ENCODE results near the gene ATP8B4. TPM values are rescaled to one million over a fixed set of nuclear protein-coding genes. Genes with fewer than 3 reads are reported as not detected.
"Not testable (repeated sequence)": the region's sequence is repeated elsewhere in the genome, so short reads cannot be mapped to it uniquely, and the experiment has no call there.

The ATP8B4 gene
- total RNA-seq, 6 donors from 2014 or later, result 2.2 to 9.4 (median 5.4) TPM

- H3K36me3 ChIP-seq, result no peaks in the 10 kb centered on the region
- no peak for ATAC-seq (ENCODE audit: low FRiP score in 2 of 2)
- H3K27ac ChIP-seq, result no peak overlapping the region
- H3K4me3 ChIP-seq, result no peak overlapping the region
- H3K9me3 ChIP-seq, result no peaks in the 10 kb centered on the region
- no peak for DNase-seq
- 50 to 58% methylated on average over 1 of the region's 1 CpG for WGBS, 2 donors
- no peaks in the 10 kb centered on the region for H3K4me1 ChIP-seq
- H3K27me3 ChIP-seq, result no peaks in the 10 kb centered on the region
- TF ChIP-seq CTCF (IDR thresholded peaks at IDR 0.05), result no peak
- TF ChIP-seq EP300 (IDR thresholded peaks at IDR 0.05), result no peak
- no peak for TF ChIP-seq POLR2AphosphoS5 (IDR thresholded peaks at IDR 0.05)
- no peak for TF ChIP-seq POLR2A (IDR thresholded peaks at IDR 0.05)
These were observed 141.7 kb downstream of the ATP8B4 start for GRCh38 chr15:49977306-49977705.

GRCh38 chr15:49964551-49964950 lies 154.5 kb downstream of the ATP8B4 start:
- no peaks in the 10 kb centered on the region for H3K4me1 ChIP-seq
- DNase-seq (no peak), ATAC-seq (ENCODE audit: low FRiP score in 2 of 2) (no peak)
- no peak overlapping the region for H3K4me3 ChIP-seq
- no peaks in the 10 kb centered on the region for H3K27me3 ChIP-seq
- H3K27ac ChIP-seq, result no peak overlapping the region
- TF ChIP-seq POLR2AphosphoS5 (IDR thresholded peaks at IDR 0.05), result no peak
- no peak for TF ChIP-seq CTCF (IDR thresholded peaks at IDR 0.05)
- TF ChIP-seq POLR2A (IDR thresholded peaks at IDR 0.05), result no peak
- TF ChIP-seq EP300 (IDR thresholded peaks at IDR 0.05), result no peak
- peaks cover 0 to 2% (median 0%) of the 10 kb centered on the region in 4 donors for H3K9me3 ChIP-seq
- 86 to 88% methylated on average over 1 of the region's 1 CpG for WGBS, 2 donors
- H3K36me3 ChIP-seq, result no peaks in the 10 kb centered on the region

- Histone ChIP-seq H3K27me3 (no peaks in the 10 kb centered on the region), H3K9me3 (peaks cover 0 to 7% (median 0%) of the 10 kb centered on the region in 4 donors), H3K36me3 (no peaks in the 10 kb centered on the region), H3K4me3 (no peak overlapping the region), H3K4me1 (no peaks in the 10 kb centered on the region), H3K27ac (no peak overlapping the region)
- no peak for TF ChIP-seq CTCF (IDR thresholded peaks at IDR 0.05)
- no peak for TF ChIP-seq POLR2AphosphoS5 (IDR thresholded peaks at IDR 0.05)
- no peak for TF ChIP-seq EP300 (IDR thresholded peaks at IDR 0.05)
- TF ChIP-seq POLR2A (IDR thresholded peaks at IDR 0.05), result no peak
- no peak for DNase-seq
- ATAC-seq (ENCODE audit: low FRiP score in 2 of 2), result no peak
These were observed 155.0 kb downstream of the ATP8B4 start for GRCh38 chr15:49964061-49964460.

GRCh38 chr15:49963033-49963772 lies 155.8 kb downstream of the ATP8B4 start:
- WGBS, 2 donors, result 86 to 92% methylated on average over 9 of the region's 9 CpGs
- H3K4me1 ChIP-seq; H3K4me3 ChIP-seq; H3K27me3 ChIP-seq; DNase-seq; ATAC-seq (ENCODE audit: low FRiP score in 2 of 2); H3K9me3 ChIP-seq; H3K36me3 ChIP-seq; H3K27ac ChIP-seq: not testable (repeated sequence)

- TF ChIP-seq CTCF (IDR thresholded peaks at IDR 0.05) (no peak), POLR2A (IDR thresholded peaks at IDR 0.05) (no peak), POLR2AphosphoS5 (IDR thresholded peaks at IDR 0.05) (no peak), EP300 (IDR thresholded peaks at IDR 0.05) (no peak)
- DNase-seq (no peak), ATAC-seq (ENCODE audit: low FRiP score in 2 of 2) (peak in 1 of 2 donors; percentile 56)
- 84 to 86% methylated on average over 3 of the region's 3 CpGs for WGBS, 2 donors
- no peaks in the 10 kb centered on the region for H3K4me1 ChIP-seq
- no peaks in the 10 kb centered on the region for H3K36me3 ChIP-seq
- no peak overlapping the region for H3K27ac ChIP-seq
- no peaks in the 10 kb centered on the region for H3K27me3 ChIP-seq
- peaks cover 0 to 8% (median 0%) of the 10 kb centered on the region in 4 donors for H3K9me3 ChIP-seq
- no peak overlapping the region for H3K4me3 ChIP-seq
These were observed 156.9 kb downstream of the ATP8B4 start for GRCh38 chr15:49962044-49962602.

Data from upper lobe of left lung (tissue), 6 donors.